Body of pancreas (tissue), 4 donors: ENCODE measurements around the gene HOXC10. TPM values are rescaled to one million over a fixed set of nuclear protein-coding genes. Genes with fewer than 3 reads are reported as not detected.

Experiments used
- ATAC-seq: fragments of 150-250 bp; one replicate; pipeline ENCODE4 v1.9.1; 2016
- DNase-seq, 4 donors: peaks; one replicate each; pipeline ENCODE4 v3.0.0-alpha.2; 2019
- H3K27ac ChIP-seq, 4 donors: fragments of 200-600 bp; sonication (generic); 1 replicate in 3 of 4; 2 replicates in 1 of 4; pipeline versions ENCODE4 v1.5.1 to v1.6.1; 2016 to 2019; ENCODE audit warnings: mild to moderate bottlenecking in 1 of 4, mixed read lengths in 1 of 4, moderate library complexity in 1 of 4
- H3K27me3 ChIP-seq, 2 donors: fragments of 200-600 bp; sonication (generic); one replicate each; pipeline ENCODE4 v1.6.0; 2016; ENCODE audit warnings: mild to moderate bottlenecking in 1 of 2
- H3K36me3 ChIP-seq, 2 donors: fragments of 200-600 bp; sonication (generic); replicated peaks in 1 of 2; 2 replicates each; pipeline ENCODE4 v1.5.1; 2016; ENCODE audit warnings: low read depth in 2 of 2; ENCODE audit not compliant: insufficient read depth in 1 of 2
- H3K4me1 ChIP-seq: fragments of 200-600 bp; sonication (generic); one replicate; pipeline ENCODE4 v1.6.0; 2016
- H3K4me3 ChIP-seq, 2 donors: fragments of 200-600 bp; sonication (generic); 1 replicate in 1 of 2; 2 replicates in 1 of 2; pipeline ENCODE4 v1.5.1; 2016 to 2019
- H3K9me3 ChIP-seq, 3 donors: fragments of 200-600 bp; sonication (generic); 1 replicate in 2 of 3; 2 replicates in 1 of 3; pipeline ENCODE4 v1.5.1; 2016
- CTCF ChIP-seq, 7 experiments: fragments of 450-650 bp in 4 of 7; fragments of 200-600 bp in 3 of 7; sonication (generic) in 3 of 7; IDR thresholded peaks; one replicate each; pipeline ENCODE4 v1.5.1; 2016 to 2019; ENCODE audit warnings: antibody characterized with exemption in 7 of 7
- POLR2A ChIP-seq, 3 donors: fragments of 450-650 bp; IDR thresholded peaks; one replicate each; pipeline ENCODE4 v1.6.1; 2016; ENCODE audit warnings: antibody characterized with exemption in 3 of 3, mild to moderate bottlenecking in 2 of 3
- WGBS, 2 donors: methylation state at CpG; one replicate each; pipeline ENCODE4 v1.1.5; 2017; 5-methylcytosine and 5-hydroxymethylcytosine counted together
- intact Hi-C: fragments of 100-400 bp; cut with DNase I; formaldehyde crosslinking; loops from one replicate; pipeline ENCODE4 v1.15.1; 2023
- total RNA-seq, 2 donors: library from RNA; depleted of rRNA; stranded (reverse); fragments of >200 nt; gene quantifications; one replicate each; pipeline ENCODE4 v1.1.0, GENCODE V29; 2016

HOXC10 gene
- total RNA-seq, 2 donors from 2014 or later: not detected

- no peaks in the 10 kb centered on the region for H3K36me3 ChIP-seq
- WGBS, 2 donors: 14 to 25% methylated on average over 5 of the region's 5 CpGs
- ATAC-seq (no peak), DNase-seq (no peak)
- H3K27ac ChIP-seq: no peak overlapping the region
- no peaks in the 10 kb centered on the region for H3K9me3 ChIP-seq
- H3K27me3 ChIP-seq: peaks cover 0 to 88% of the 10 kb centered on the region in 2 donors
- peaks cover 8% of the 10 kb centered on the region for H3K4me1 ChIP-seq
- intact Hi-C loops: no loop called here
- TF ChIP-seq CTCF (IDR thresholded peaks at IDR 0.05): no peak
- no peak for TF ChIP-seq POLR2A (IDR thresholded peaks at IDR 0.05)
- H3K4me3 ChIP-seq: no peak overlapping the region
Observed at GRCh38 chr12:53967421-53967925, 17.5 kb upstream of the HOXC10 start.

GRCh38 chr12:53968214-53969127 lies 16.5 kb upstream of the HOXC10 start:
- no peak for DNase-seq
- Histone ChIP-seq H3K27ac (no peak overlapping the region), H3K36me3 (no peaks in the 10 kb centered on the region), H3K9me3 (no peaks in the 10 kb centered on the region), H3K27me3 (peaks cover 3 to 88% of the 10 kb centered on the region in 2 donors), H3K4me1 (peaks cover 10% of the 10 kb centered on the region), H3K4me3 (no peak overlapping the region)
- ATAC-seq: no peak
- WGBS, 2 donors: 30 to 36% methylated on average over 20 to 24 of the region's 24 CpGs
- intact Hi-C loops: no loop called here
- TF ChIP-seq CTCF (IDR thresholded peaks at IDR 0.05) (no peak), POLR2A (IDR thresholded peaks at IDR 0.05) (no peak)

GRCh38 chr12:53969588-53970259 lies 15.2 kb upstream of the HOXC10 start:
- TF ChIP-seq CTCF (IDR thresholded peaks at IDR 0.05): no peak
- TF ChIP-seq POLR2A (IDR thresholded peaks at IDR 0.05): no peak
- ATAC-seq: no peak
- H3K27me3 ChIP-seq: peaks cover 3 to 87% of the 10 kb centered on the region in 2 donors

GRCh38 chr12:53970451-53970850 lies 14.5 kb upstream of the HOXC10 start:
- Histone ChIP-seq H3K4me3 (no peak overlapping the region), H3K36me3 (no peaks in the 10 kb centered on the region), H3K9me3 (no peaks in the 10 kb centered on the region), H3K27ac (no peak overlapping the region), H3K27me3 (peaks cover 3 to 88% of the 10 kb centered on the region in 2 donors), H3K4me1 (peaks cover 29% of the 10 kb centered on the region)
- no peak for TF ChIP-seq POLR2A (IDR thresholded peaks at IDR 0.05)
- no peak for TF ChIP-seq CTCF (IDR thresholded peaks at IDR 0.05)
- 29 to 34% methylated on average over 4 of the region's 4 CpGs for WGBS, 2 donors
- ATAC-seq: no peak
- DNase-seq: no peak
- intact Hi-C loops: no loop called here

More at GRCh38 chr12:53969588-53970259, 15.2 kb upstream of the HOXC10 start:
- Histone ChIP-seq H3K4me3 (no peak overlapping the region), H3K4me1 (peaks cover 22% of the 10 kb centered on the region), H3K27ac (no peak overlapping the region), H3K36me3 (no peaks in the 10 kb centered on the region), H3K9me3 (no peaks in the 10 kb centered on the region)
- no peak for DNase-seq
- 17 to 22% methylated on average over 12 of the region's 12 CpGs for WGBS, 2 donors
- intact Hi-C loops: no loop called here
